IPS DF 6.9 (cell line): Measurements from ENCODE around the gene CNOT4.
A peak's percentile ranks its signal among the peaks of the same experiment; 100 is the strongest.
"Not testable (repeated sequence)": the region's sequence is repeated elsewhere in the genome, so short reads cannot be mapped to it uniquely, and the experiment has no call there.

ENCODE experiments used
- DNase-seq: peaks from one replicate; pipeline ENCODE4 v3.0.0-alpha.2; 2013; ENCODE audit warnings: low read depth, low spot score
- H3K27ac ChIP-seq: one replicate; pipeline ENCODE4 v1.5.1; 2013; ENCODE audit warnings: low read length, control low read depth
- H3K27me3 ChIP-seq: 2 replicates; pipeline ENCODE4 v1.6.1; 2013; ENCODE audit warnings: mild to moderate bottlenecking, low read length; ENCODE audit not compliant: control insufficient read depth, insufficient read depth
- H3K36me3 ChIP-seq: 2 replicates; pipeline ENCODE4 v1.6.1; 2013; ENCODE audit warnings: low read length; ENCODE audit not compliant: control insufficient read depth, insufficient read depth
- H3K4me1 ChIP-seq: 2 replicates; pipeline ENCODE4 v1.6.1; 2013; ENCODE audit warnings: low read length; ENCODE audit not compliant: control insufficient read depth, insufficient read depth
- H3K4me3 ChIP-seq: 2 replicates; pipeline ENCODE4 v1.5.1; 2013; ENCODE audit warnings: mild to moderate bottlenecking, low read length
- H3K9me3 ChIP-seq: 2 replicates; pipeline ENCODE4 v1.6.1; 2013; ENCODE audit warnings: low read length, inconsistent platforms; ENCODE audit not compliant: control insufficient read depth, insufficient read depth
- WGBS: extraction: QIAGEN DNeasy Blood & Tissue Kit; methylation state at CpG from one replicate; pipeline ENCODE4 v1.1.7; 2013; ENCODE audit warnings: mixed read lengths, missing lambda C conversion rate; ENCODE audit not compliant: insufficient read length, insufficient coverage; 5-methylcytosine and 5-hydroxymethylcytosine counted together

Gene CNOT4

GRCh38 chr7:135514856-135515255 is 5.0 kb upstream of the CNOT4 start:
- no CpG with 5 or more reads among the region's 3 CpGs for WGBS
- no peak overlapping the region for H3K4me3 ChIP-seq
- H3K27ac ChIP-seq, result no peak overlapping the region
- no peak for DNase-seq
- no peaks in the 10 kb centered on the region for H3K9me3 ChIP-seq
- H3K4me1 ChIP-seq, result peaks cover 3% of the 10 kb centered on the region; the same call in 1 of the 2 replicates
- 0 out of 2 replicates have a peak, but pooled peaks cover 2% of the 10 kb centered on the region for H3K27me3 ChIP-seq
- no peaks in the 10 kb centered on the region for H3K36me3 ChIP-seq

DNA sequence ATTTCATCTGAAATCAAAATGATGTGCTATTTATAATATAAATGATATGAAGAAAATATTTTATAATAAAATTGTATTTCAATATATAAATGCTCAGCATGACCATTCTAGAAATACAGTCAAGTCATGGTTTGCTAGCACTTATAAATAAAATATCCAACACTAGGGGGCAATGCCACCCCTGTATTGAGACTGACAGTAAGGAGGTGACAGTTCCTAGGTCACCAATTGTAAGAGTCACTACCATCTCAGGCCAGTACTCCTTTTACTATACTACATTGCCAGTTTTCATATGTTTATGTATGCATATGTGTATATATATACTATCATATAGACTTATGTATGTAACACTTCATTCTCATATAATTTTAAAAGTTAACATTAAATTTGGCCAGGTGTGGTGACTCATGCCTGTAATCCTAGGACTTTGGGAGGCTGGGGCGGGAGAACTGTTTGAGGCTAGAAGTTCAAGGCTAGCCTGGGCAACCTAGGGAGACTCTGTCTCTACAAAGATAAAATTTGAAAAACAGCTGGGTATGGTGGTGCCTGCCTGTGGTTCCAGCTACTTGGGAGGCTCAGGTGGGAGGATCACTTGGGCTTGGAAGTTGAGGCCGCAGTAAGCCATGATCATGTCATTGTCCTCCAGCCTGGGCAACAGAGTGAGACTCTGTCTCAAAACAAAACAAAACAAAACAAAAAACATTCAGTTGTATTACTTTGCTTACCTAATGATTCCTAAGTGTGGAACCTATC is 2.4 kb upstream of the CNOT4 start:
- Histone ChIP-seq H3K36me3 (no peaks in the 10 kb centered on the region), H3K27ac (no peak overlapping the region), H3K4me1 (peaks cover 3% of the 10 kb centered on the region; the same call in 1 of the 2 replicates), H3K4me3 (no peak overlapping the region), H3K9me3 (no peaks in the 10 kb centered on the region), H3K27me3 (0 out of 2 replicates have a peak, but pooled peaks cover 2% of the 10 kb centered on the region)
- DNase-seq, result no peak
- WGBS, result no CpG with 5 or more reads among the region's 2 CpGs

DNA sequence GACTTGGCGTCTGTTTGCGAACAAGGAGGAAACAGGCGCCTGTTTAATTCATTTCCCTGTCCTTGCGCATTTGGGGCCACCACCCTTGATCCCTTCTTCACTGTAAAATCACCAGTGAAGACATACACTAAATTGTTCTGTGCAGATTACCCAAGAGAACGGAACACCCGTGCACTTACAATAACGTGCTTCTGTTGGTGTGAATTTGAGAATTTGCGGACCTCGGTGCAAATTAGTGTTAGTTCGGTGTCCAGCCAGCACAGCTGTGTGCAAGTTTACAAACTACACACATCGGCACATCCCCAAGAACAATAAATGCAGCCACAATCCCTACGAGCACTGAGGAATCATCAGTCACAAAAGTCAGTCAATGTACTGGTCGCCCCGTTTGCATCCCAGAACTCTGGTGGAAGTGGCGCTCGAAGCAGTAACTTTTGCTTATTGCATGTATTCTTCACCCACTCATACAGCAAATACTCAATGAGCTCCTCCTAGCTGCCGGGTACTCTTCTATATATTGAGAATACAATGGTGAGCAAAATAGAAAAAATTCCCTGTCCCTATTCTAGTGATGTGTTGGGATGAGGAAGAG is 786 bp upstream of the CNOT4 start:
- H3K27ac ChIP-seq, result no peak overlapping the region
- DNase-seq, result no peak

DNA sequence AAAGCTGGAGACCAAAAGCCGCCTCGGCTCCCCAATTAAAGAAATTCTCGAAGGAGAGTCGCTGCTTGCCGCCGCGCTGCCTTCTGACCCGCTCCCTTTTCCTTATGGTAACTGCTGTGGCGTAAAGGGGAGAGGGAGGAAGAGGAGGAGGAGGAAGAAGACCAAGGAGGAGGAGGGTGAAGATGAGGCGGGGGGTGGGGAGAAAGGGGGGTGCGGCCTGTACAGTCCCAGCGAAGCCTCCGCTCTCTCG is 388 bp downstream of the CNOT4 start:
- peak overlapping the region; percentile 84 for H3K4me3 ChIP-seq
- 0 out of 2 replicates have a peak, but pooled peaks cover 2% of the 10 kb centered on the region for H3K27me3 ChIP-seq
- H3K27ac ChIP-seq, result no peak overlapping the region
- H3K4me1 ChIP-seq, result peaks cover 3% of the 10 kb centered on the region; the same call in 1 of the 2 replicates
- no peaks in the 10 kb centered on the region for H3K9me3 ChIP-seq
- no peaks in the 10 kb centered on the region for H3K36me3 ChIP-seq
- WGBS, result no CpG with 5 or more reads among the region's 14 CpGs
- DNase-seq, result no peak

More for the DNA sequence above, 786 bp upstream of the CNOT4 start:
- Histone ChIP-seq H3K4me1 (peaks cover 3% of the 10 kb centered on the region; the same call in 1 of the 2 replicates), H3K9me3 (no peaks in the 10 kb centered on the region), H3K36me3 (no peaks in the 10 kb centered on the region), H3K4me3 (peak overlapping the region; percentile 87; the same call in 1 of the 2 replicates), H3K27me3 (0 out of 2 replicates have a peak, but pooled peaks cover 2% of the 10 kb centered on the region)
- no CpG with 5 or more reads among the region's 17 CpGs for WGBS

- peaks cover 3% of the 10 kb centered on the region; the same call in 1 of the 2 replicates for H3K4me1 ChIP-seq
- H3K27ac ChIP-seq, result no peak overlapping the region
- WGBS, result no CpG with 5 or more reads among the region's 17 CpGs
- H3K4me3 ChIP-seq, result peak overlapping the region; percentile 84; the same call in 1 of the 2 replicates
- DNase-seq, result no peak
- no peaks in the 10 kb centered on the region for H3K36me3 ChIP-seq
- 0 out of 2 replicates have a peak, but pooled peaks cover 2% of the 10 kb centered on the region for H3K27me3 ChIP-seq
- no peaks in the 10 kb centered on the region for H3K9me3 ChIP-seq
Measured at GRCh38 chr7:135508883-135509588, 866 bp downstream of the CNOT4 start.

DNA sequence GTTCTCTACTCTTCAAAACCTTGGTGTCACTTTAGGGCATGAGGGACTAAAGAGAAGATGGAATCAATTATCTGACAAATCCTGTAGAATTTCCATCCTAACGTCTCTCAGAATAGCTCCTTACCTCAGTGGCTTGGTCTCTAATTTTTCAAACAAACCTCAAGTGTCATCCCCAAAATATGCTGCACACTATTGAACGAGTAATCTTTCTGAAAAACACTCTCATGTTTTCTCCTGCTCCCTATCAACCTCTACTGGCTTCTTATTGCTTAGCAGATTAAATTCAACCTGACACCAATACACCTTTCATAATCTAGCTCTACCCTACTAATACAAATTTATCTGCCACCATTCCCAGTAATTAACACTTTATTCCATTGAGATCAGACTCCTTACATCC is 8.5 kb downstream of the CNOT4 start:
- Histone ChIP-seq H3K27ac (no peak overlapping the region), H3K4me3 (no peak overlapping the region), H3K4me1 (no peaks in the 10 kb centered on the region), H3K9me3 (no peaks in the 10 kb centered on the region), H3K27me3 (no peaks in the 10 kb centered on the region), H3K36me3 (no peaks in the 10 kb centered on the region)
- no CpG with 5 or more reads among the region's 2 CpGs for WGBS
- no peak for DNase-seq

DNA sequence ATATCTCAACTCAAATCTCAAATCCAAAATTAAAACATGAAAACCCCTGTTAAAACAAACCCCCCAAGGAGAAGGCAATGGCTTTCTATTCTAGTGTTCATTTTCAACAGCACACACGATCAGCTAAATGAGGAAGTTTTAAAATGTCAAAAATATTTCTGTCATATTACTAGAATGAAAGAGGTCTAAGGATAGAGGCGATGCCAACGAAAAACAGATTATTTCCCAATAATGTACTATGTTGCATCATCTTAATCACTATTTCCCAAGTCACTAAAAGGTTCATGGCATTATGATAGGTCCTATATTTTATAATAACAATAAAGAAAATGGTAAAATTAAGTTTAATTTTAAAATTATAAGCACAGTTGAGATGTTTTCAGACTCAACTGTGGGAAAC is 10.1 kb downstream of the CNOT4 start:
- no CpG with 5 or more reads among the region's 3 CpGs for WGBS
- H3K27me3 ChIP-seq, result no peaks in the 10 kb centered on the region
- H3K4me1 ChIP-seq, result no peaks in the 10 kb centered on the region
- no peaks in the 10 kb centered on the region for H3K9me3 ChIP-seq
- no peak overlapping the region for H3K4me3 ChIP-seq
- no peaks in the 10 kb centered on the region for H3K36me3 ChIP-seq
- no peak for DNase-seq
- H3K27ac ChIP-seq, result no peak overlapping the region

DNA sequence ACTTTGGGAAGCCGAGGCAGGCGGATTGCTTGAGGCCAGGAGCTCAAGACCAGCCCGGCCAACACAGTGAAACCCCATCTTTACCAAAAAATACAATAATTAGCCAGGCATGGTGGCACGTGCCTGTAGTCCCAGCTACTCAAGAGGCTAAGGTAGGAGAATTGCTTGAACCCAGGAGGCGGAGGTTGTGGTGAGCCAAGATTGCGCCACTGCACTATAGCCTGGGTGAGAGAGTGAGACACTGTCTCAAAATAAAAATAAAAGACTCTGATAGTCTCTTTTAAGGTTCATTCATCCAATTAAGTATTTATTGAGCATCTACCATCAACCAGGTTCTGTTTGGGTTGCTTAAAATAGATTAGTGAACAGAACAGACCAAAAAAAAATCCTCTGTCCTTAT is 12.7 kb downstream of the CNOT4 start:
- not testable (repeated sequence) for H3K36me3 ChIP-seq, H3K27ac ChIP-seq, H3K4me1 ChIP-seq, DNase-seq, H3K27me3 ChIP-seq, H3K4me3 ChIP-seq, H3K9me3 ChIP-seq
- no CpG with 5 or more reads among the region's 6 CpGs for WGBS

GRCh38 chr7:135493362-135493761 is 16.5 kb downstream of the CNOT4 start:
- Histone ChIP-seq H3K36me3 (no peaks in the 10 kb centered on the region), H3K4me3 (no peak overlapping the region), H3K9me3 (no peaks in the 10 kb centered on the region), H3K27me3 (no peaks in the 10 kb centered on the region), H3K4me1 (no peaks in the 10 kb centered on the region), H3K27ac (no peak overlapping the region)
- DNase-seq, result no peak
- WGBS, result no CpG with 5 or more reads among the region's 1 CpG

GRCh38 chr7:135492151-135492550 is 17.8 kb downstream of the CNOT4 start:
- Histone ChIP-seq H3K27ac (no peak overlapping the region), H3K36me3 (no peaks in the 10 kb centered on the region), H3K4me3 (no peak overlapping the region), H3K9me3 (no peaks in the 10 kb centered on the region), H3K4me1 (no peaks in the 10 kb centered on the region), H3K27me3 (no peaks in the 10 kb centered on the region)
- no CpG with 5 or more reads among the region's 4 CpGs for WGBS
- no peak for DNase-seq
